Keratinocyte (primary cell): Measurements from ENCODE around the gene STX3. TPM values are rescaled to one million over a fixed set of nuclear protein-coding genes. Genes with fewer than 3 reads are reported as not detected.

Experiments used
- DNase-seq: peaks from one replicate; pipeline ENCODE4 v3.0.0-alpha.2; 2011; ENCODE audit warnings: low read depth, missing footprints, low spot score
- FAIRE-seq: peaks from 2 replicates; lab custom pipeline; 2011; peaks lifted over from hg19 to GRCh38; lab: Jason Lieb, UNC
- H2AFZ ChIP-seq: 2 replicates; pipeline ENCODE4 v1.6.0; 2012; ENCODE audit warnings: low read length, control low read depth, inconsistent platforms; ENCODE audit not compliant: control insufficient read depth
- H3K27ac ChIP-seq: 2 replicates; pipeline ENCODE4 v1.5.1; 2011; ENCODE audit warnings: low read length; ENCODE audit not compliant: control insufficient read depth, insufficient read depth
- H3K27me3 ChIP-seq: 3 replicates; pipeline ENCODE4 v1.6.0; 2011; ENCODE audit warnings: low read length; ENCODE audit not compliant: control insufficient read depth, insufficient read depth; ENCODE audit errors: extremely low read depth
- H3K36me3 ChIP-seq, 2 experiments: 2 replicates in 1 of 2; 3 replicates in 1 of 2; pipeline ENCODE4 v1.5.1; 2011; ENCODE audit warnings: low read length in 2 of 2, mild to moderate bottlenecking in 1 of 2; ENCODE audit not compliant: control insufficient read depth in 2 of 2, insufficient read depth in 2 of 2; ENCODE audit errors: extremely low read depth in 1 of 2
- H3K4me1 ChIP-seq: 3 replicates; pipeline ENCODE4 v1.5.1; 2011; ENCODE audit warnings: low read length; ENCODE audit not compliant: control insufficient read depth, insufficient read depth; ENCODE audit errors: extremely low read depth
- H3K4me2 ChIP-seq: 3 replicates; pipeline ENCODE4 v1.6.0; 2011; ENCODE audit warnings: low read depth, low read length; ENCODE audit not compliant: control insufficient read depth, insufficient read depth; ENCODE audit errors: extremely low read depth
- H3K4me3 ChIP-seq, 3 experiments: fragments of 200-600 bp in 1 of 3; sonication (generic) in 1 of 3; 2 replicates in 2 of 3; 3 replicates in 1 of 3; pipeline ENCODE4 v1.5.1; 2011 to 2016; ENCODE audit warnings: low read length in 3 of 3, mild to moderate bottlenecking in 3 of 3, control low read depth in 2 of 3, inconsistent platforms in 1 of 3, low read depth in 1 of 3, mixed read lengths in 1 of 3, mixed run types in 1 of 3, moderate library complexity in 1 of 3; ENCODE audit not compliant: control insufficient read depth in 2 of 3, insufficient read depth in 2 of 3; ENCODE audit errors: extremely low read depth in 1 of 3
- H3K79me2 ChIP-seq: 2 replicates; pipeline ENCODE4 v1.6.0; 2012; ENCODE audit warnings: low read length; ENCODE audit not compliant: control insufficient read depth, insufficient read depth
- H3K9ac ChIP-seq: 3 replicates; pipeline ENCODE4 v1.6.0; 2011; ENCODE audit warnings: low read length; ENCODE audit not compliant: control insufficient read depth, insufficient read depth; ENCODE audit errors: extremely low read depth
- H3K9me1 ChIP-seq: 3 replicates; pipeline ENCODE4 v1.6.0; 2011; ENCODE audit warnings: low read length; ENCODE audit not compliant: control insufficient read depth, insufficient read depth; ENCODE audit errors: extremely low read depth
- H3K9me3 ChIP-seq: 2 replicates; pipeline ENCODE4 v1.5.1; 2012; ENCODE audit warnings: low read depth, low read length; ENCODE audit not compliant: control insufficient read depth
- H4K20me1 ChIP-seq: 3 replicates; pipeline ENCODE4 v1.6.0; 2011; ENCODE audit warnings: low read length; ENCODE audit not compliant: control insufficient read depth, insufficient read depth; ENCODE audit errors: extremely low read depth
- EZH2 ChIP-seq: IDR thresholded peaks from one replicate; pipeline ENCODE4 v1.6.1; 2012; ENCODE audit warnings: inconsistent platforms, mild to moderate bottlenecking, low read length, moderate library complexity
- dilution Hi-C: fragments of 300-500 bp; cut with MboI; formaldehyde crosslinking; loops from one replicate; pipeline ENCODE4 v1.7.0; 2020; ENCODE audit warnings: low sequenced_read_pairs; ENCODE audit not compliant: extremely low pct_ligation_motif_present
- polyA plus RNA-seq, 5 experiments: library from polyadenylated mRNA; depleted of rRNA in 3 of 5; stranded (reverse) in 3 of 5; stranded (forward) in 1 of 5; unstranded in 1 of 5; fragments of >200 nt; gene quantifications; 1 replicate in 1 of 5; 2 replicates in 3 of 5; 3 replicates in 1 of 5; pipeline versions ENCODE4 v1.2.1 to v1.2.3, GENCODE V29; 2011 to 2012; ENCODE audit warnings: missing spikeins in 2 of 5, low read depth in 1 of 5, low replicate concordance in 1 of 5
- TF ChIP-seq, protein P1 (sequence below), 3 experiments: IDR thresholded peaks in 1 of 3; conservative IDR thresholded peaks in 1 of 3; optimal IDR thresholded peaks in 1 of 3; 2 replicates in 2 of 3; 3 replicates in 1 of 3; pipeline versions ENCODE3 to v1.5.1; 2011; ENCODE audit warnings: low read length in 3 of 3, mild to moderate bottlenecking in 3 of 3, moderate library complexity in 2 of 3, control low read depth in 1 of 3, inconsistent platforms in 1 of 3; ENCODE audit not compliant: insufficient read depth in 2 of 3; ENCODE audit errors: extremely low read depth in 1 of 3

Gene STX3
- polyA plus RNA-seq, 1 donor (not counting 4 experiments of a cell fraction or from before 2014, with no cell fraction given) = 48.0 TPM

DNA sequence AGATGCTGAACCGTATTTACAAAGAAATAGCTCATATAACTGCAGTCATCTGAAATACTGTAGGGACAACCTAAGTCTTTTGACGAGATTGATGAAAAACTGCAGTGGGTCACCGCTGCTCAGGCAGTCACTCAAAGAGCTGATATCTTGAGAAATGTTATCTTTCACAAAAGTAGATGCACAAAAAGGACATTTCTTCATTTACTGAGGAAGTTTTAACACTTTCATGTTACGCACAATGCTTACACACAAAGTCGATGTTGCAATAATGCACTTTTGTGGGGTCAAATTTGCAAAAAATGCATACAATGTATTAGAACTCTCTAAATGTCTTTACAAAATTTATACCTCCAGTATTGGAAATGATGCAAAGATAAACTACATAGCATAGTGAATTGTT lies 25.3 kb upstream of the STX3 start:
- DNase-seq = no peak
- FAIRE-seq = no peak
- Histone ChIP-seq H3K27ac (no peak overlapping the region), H3K4me1 (no peaks in the 10 kb centered on the region), H3K36me3 (no peaks in the 10 kb centered on the region), H3K4me2 (no peak overlapping the region), H3K9ac (no peak overlapping the region), H3K9me1 (no peaks in the 10 kb centered on the region), H3K9me3 (no peaks in the 10 kb centered on the region), H3K4me3 (no peak overlapping the region), H2AFZ (no peak overlapping the region), H4K20me1 (no peaks in the 10 kb centered on the region), H3K27me3 (no peaks in the 10 kb centered on the region), H3K79me2 (no peaks in the 10 kb centered on the region)
- TF ChIP-seq, protein P1, sequence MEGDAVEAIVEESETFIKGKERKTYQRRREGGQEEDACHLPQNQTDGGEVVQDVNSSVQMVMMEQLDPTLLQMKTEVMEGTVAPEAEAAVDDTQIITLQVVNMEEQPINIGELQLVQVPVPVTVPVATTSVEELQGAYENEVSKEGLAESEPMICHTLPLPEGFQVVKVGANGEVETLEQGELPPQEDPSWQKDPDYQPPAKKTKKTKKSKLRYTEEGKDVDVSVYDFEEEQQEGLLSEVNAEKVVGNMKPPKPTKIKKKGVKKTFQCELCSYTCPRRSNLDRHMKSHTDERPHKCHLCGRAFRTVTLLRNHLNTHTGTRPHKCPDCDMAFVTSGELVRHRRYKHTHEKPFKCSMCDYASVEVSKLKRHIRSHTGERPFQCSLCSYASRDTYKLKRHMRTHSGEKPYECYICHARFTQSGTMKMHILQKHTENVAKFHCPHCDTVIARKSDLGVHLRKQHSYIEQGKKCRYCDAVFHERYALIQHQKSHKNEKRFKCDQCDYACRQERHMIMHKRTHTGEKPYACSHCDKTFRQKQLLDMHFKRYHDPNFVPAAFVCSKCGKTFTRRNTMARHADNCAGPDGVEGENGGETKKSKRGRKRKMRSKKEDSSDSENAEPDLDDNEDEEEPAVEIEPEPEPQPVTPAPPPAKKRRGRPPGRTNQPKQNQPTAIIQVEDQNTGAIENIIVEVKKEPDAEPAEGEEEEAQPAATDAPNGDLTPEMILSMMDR (optimal IDR thresholded peaks at IDR 0.05 in 1 of 3, IDR thresholded peaks at IDR 0.05 in 1 of 3, conservative IDR thresholded peaks at IDR 0.05 in 1 of 3; ENCODE audit: extremely low read depth in 1 of 3, insufficient read depth in 2 of 3, low read length in 3 of 3) = no peak
- TF ChIP-seq EZH2 = no peak
- dilution Hi-C loops = no loop called here

DNA sequence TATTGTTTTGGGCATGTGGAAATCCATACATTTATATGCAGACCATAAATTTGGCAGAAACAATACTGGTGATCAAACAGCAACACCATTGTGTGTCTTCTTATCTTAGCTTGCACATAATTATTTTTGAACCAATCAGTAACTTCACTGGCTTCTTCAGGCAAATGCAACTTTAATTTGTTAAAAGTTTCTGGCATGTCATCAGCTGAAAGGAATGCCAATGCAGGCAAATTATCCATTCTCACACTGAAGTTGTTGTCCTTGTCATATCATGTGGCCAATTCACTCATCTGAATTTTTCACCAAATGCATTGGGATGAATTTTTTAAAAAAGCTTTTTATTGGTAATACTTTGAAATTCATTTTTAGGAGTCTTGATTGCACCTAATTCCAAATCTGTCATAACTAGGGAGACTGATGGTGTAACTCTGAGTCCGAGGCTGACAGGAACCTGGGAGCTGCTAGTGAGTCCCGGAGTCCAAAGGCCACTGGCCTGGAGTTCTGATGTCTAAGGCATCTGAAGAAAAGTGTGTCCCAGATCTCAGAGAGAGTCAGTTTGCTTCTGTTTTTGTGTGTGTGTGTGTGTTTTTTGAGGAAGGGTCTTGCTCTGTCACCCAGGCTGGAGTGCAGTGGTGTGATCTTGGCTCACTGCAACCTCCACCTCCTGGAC lies 24.1 kb upstream of the STX3 start:
- H2AFZ ChIP-seq = no peak overlapping the region
- H3K9me3 ChIP-seq = no peaks in the 10 kb centered on the region
- DNase-seq (no peak), FAIRE-seq (no peak)
- H3K9me1 ChIP-seq = no peaks in the 10 kb centered on the region
- H3K4me1 ChIP-seq = no peaks in the 10 kb centered on the region
- H3K27ac ChIP-seq = no peak overlapping the region
- no peaks in the 10 kb centered on the region for H3K27me3 ChIP-seq
- no peaks in the 10 kb centered on the region for H3K79me2 ChIP-seq
- TF ChIP-seq, protein P1 (optimal IDR thresholded peaks at IDR 0.05 in 1 of 3, IDR thresholded peaks at IDR 0.05 in 1 of 3, conservative IDR thresholded peaks at IDR 0.05 in 1 of 3; ENCODE audit: extremely low read depth in 1 of 3, insufficient read depth in 2 of 3, low read length in 3 of 3) = no peak
- TF ChIP-seq EZH2 = no peak
- no peak overlapping the region for H3K9ac ChIP-seq
- no peaks in the 10 kb centered on the region for H3K36me3 ChIP-seq
- dilution Hi-C loops = no loop called here
- no peaks in the 10 kb centered on the region for H4K20me1 ChIP-seq
- no peak overlapping the region for H3K4me2 ChIP-seq
- H3K4me3 ChIP-seq = no peak overlapping the region
